GM06990 (cell line): ENCODE measurements around the gene ERCC2.

ENCODE experiments used
- DNase-seq: peaks from one replicate; pipeline ENCODE4 v3.0.0-alpha.2; 2011; ENCODE audit not compliant: insufficient read length; ENCODE audit errors: extremely low read depth
- H3K27me3 ChIP-seq: replicated peaks from 2 replicates; pipeline ENCODE4 v1.6.0; 2011; ENCODE audit warnings: low read length; ENCODE audit not compliant: control insufficient read depth, insufficient read depth
- H3K36me3 ChIP-seq: 2 replicates; pipeline ENCODE4 v1.5.1; 2011; ENCODE audit warnings: low read length; ENCODE audit not compliant: control insufficient read depth, insufficient read depth
- H3K4me3 ChIP-seq: replicated peaks from 2 replicates; pipeline ENCODE4 v1.5.1; 2011; ENCODE audit warnings: low read depth, mild to moderate bottlenecking, control low read depth, low read length
- CTCF ChIP-seq: IDR thresholded peaks from 2 replicates; pipeline ENCODE4 v1.5.1; 2011; ENCODE audit warnings: low read length, control low read depth, mild to moderate bottlenecking, inconsistent platforms; ENCODE audit not compliant: insufficient read depth, poor library complexity, severe bottlenecking

Gene ERCC2

DNA sequence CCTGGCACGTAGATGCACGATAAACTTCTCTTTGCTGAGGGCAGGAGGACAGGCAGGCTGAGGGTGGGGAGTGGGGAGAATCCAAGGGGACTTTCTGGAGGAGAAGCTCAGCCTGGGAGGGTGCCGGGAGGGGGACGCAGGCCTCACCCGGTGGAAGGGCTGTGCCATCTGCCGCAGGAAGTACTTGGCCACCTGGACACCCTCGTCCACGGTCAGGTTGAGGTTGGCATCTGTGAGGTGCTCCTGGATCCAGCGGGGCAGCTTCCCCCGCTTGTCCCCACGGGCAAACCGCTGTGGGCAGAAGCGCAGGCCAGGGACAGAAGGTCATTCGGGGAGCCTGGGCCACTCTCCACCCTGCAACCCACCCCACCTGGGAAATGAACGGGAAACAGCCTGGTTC, 18.3 kb downstream of the ERCC2 start:
- Histone ChIP-seq H3K4me3 (no peak overlapping the region), H3K27me3 (no peaks in the 10 kb centered on the region), H3K36me3 (peaks cover 34% of the 10 kb centered on the region)
- no peak for TF ChIP-seq CTCF
- no peak for DNase-seq

DNA sequence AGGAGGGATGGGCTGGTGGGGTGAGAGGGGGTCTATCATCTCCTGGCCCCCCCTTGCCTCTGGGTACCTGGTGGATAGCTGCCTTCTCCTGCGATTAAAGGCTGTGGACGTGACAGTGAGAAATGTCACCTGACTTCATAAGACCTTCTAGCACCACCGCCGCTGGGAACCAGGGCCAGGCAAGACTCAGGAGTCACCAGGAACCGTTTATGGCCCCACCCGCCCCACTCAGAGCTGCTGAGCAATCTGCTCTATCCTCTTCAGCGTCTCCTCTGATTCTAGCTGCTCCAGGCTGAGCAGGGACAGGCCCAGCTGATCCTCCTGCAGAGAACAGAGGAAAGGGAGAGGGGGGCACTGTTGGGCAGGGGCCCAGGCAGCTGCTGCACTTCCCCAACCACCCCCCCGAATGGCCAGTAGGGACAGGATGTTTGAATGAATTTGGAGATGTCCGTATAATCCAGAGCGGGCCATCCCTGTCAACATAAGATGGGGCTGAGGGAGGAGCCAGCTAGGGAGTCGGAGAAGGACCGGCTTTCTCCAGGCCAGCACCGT, 18.9 kb downstream of the ERCC2 start:
- DNase-seq, result no peak
- Histone ChIP-seq H3K27me3 (no peaks in the 10 kb centered on the region), H3K4me3 (no peak overlapping the region), H3K36me3 (peaks cover 30% of the 10 kb centered on the region)
- no peak for TF ChIP-seq CTCF

DNA sequence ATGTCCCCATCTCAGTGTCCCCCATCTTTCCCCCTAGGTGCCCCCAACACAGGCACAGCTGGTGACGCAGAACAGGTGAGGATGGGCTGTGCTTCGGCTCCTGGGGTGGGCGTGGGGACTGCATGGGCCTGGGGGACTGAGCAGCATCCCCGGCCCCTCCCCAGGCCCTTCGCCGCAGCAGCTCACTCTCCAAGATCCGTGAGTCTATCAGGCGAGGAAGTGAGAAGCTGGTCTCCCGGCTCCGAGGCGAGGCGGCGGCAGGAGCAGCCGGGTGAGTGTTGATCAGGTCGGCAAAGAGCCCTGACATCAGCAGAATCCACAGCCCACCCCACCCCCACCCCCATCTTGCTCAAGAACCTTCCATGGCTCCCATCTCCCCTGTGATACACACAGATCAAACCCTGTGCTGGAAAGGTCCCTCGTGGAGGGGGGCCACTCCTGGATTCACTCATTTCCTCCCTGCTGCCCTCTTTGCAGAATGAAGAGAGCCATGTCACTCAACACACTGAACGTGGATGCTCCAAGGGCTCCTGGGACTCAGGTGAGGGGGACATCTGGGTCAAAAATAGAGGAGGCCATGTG, 19.8 kb downstream of the ERCC2 start:
- no peak for DNase-seq
- Histone ChIP-seq H3K36me3 (peaks cover 27% of the 10 kb centered on the region), H3K4me3 (no peak overlapping the region), H3K27me3 (no peaks in the 10 kb centered on the region)
- TF ChIP-seq CTCF, result no peak

- no peak for TF ChIP-seq CTCF
- no peaks in the 10 kb centered on the region for H3K27me3 ChIP-seq
- peaks cover 20% of the 10 kb centered on the region for H3K36me3 ChIP-seq
- H3K4me3 ChIP-seq, result no peak overlapping the region
- no peak for DNase-seq
Observed at GRCh38 chr19:45349430-45349941, 20.9 kb downstream of the ERCC2 start.

- peaks cover 19% of the 10 kb centered on the region for H3K36me3 ChIP-seq
- H3K27me3 ChIP-seq, result no peaks in the 10 kb centered on the region
- H3K4me3 ChIP-seq, result no peak overlapping the region
- no peak for DNase-seq
- TF ChIP-seq CTCF, result no peak
Observed at GRCh38 chr19:45349126-45349415, 21.3 kb downstream of the ERCC2 start.

DNA sequence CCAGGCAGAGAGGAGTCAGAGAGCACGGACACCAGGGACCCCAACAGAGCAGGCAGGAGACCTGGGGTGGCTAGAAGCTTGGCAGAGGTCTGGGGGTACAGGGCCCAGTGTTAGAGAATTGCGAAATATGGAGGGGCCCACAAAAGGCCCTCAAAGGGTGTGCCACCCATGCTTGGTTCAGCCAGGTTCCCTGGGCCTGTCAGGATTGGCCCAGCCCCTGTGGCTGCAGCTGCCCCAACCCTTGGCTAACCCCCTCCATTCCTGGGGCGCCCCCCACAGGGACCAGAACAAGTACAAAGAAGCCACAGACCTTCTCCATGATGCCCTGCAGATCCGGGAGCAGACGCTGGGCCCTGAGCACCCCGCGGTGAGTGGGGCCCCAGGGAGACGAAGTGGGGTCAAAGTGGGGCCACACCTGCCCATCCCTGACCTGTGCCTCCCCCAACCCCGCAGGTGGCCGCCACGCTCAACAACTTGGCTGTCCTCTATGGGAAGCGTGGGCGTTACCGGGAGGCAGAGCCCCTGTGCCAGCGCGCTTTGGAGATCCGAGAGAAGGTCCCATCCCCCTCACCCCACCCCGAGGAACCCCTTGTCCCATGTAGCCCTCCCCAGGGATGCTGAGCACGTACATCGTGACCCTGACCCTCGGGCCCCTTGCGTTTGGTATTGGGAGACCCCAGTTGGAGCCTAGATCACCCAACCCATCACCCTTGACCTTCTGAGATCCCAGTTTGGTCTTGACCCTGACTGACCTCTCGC, 21.8 kb downstream of the ERCC2 start:
- TF ChIP-seq CTCF, result no peak
- no peaks in the 10 kb centered on the region for H3K27me3 ChIP-seq
- DNase-seq, result no peak
- H3K4me3 ChIP-seq, result no peak overlapping the region
- peaks cover 15% of the 10 kb centered on the region for H3K36me3 ChIP-seq
